Liver (tissue), 3 donors: ENCODE measurements around the gene RASD2.

Experiments
- EGR1 ChIP-seq, 2 donors: IDR thresholded peaks; 2 replicates each; pipeline ENCODE4 v1.6.1; 2016 to 2018; ENCODE audit warnings: antibody characterized with exemption in 2 of 2, low read depth in 2 of 2
- FOXA1 ChIP-seq: IDR thresholded peaks from 2 replicates; pipeline ENCODE4 v1.6.1; 2016; ENCODE audit warnings: antibody characterized with exemption
- GABPA ChIP-seq, 2 donors: IDR thresholded peaks in 1 of 2; conservative IDR thresholded peaks in 1 of 2; 2 replicates each; pipeline ENCODE4 v1.6.1; 2016; ENCODE audit warnings: antibody characterized with exemption in 2 of 2, mild to moderate bottlenecking in 1 of 2, moderate library complexity in 1 of 2
- RAD21 ChIP-seq, 2 donors: IDR thresholded peaks; 2 replicates each; pipeline ENCODE4 v1.6.1; 2016; ENCODE audit warnings: antibody characterized with exemption in 2 of 2, mild to moderate bottlenecking in 2 of 2
- RXRA ChIP-seq, 2 donors: IDR thresholded peaks; 2 replicates each; pipeline ENCODE4 v1.6.1; 2017 to 2018; ENCODE audit warnings: antibody characterized with exemption in 2 of 2, mild to moderate bottlenecking in 1 of 2
- SP1 ChIP-seq: IDR thresholded peaks from 2 replicates; pipeline ENCODE4 v1.6.1; 2018; ENCODE audit warnings: antibody characterized with exemption, mild to moderate bottlenecking
- TAF1 ChIP-seq: conservative IDR thresholded peaks from 2 replicates; pipeline ENCODE4 v1.6.1; 2016; ENCODE audit warnings: antibody characterized with exemption, mild to moderate bottlenecking
- YY1 ChIP-seq: IDR thresholded peaks from 2 replicates; pipeline ENCODE4 v1.6.1; 2016; ENCODE audit warnings: antibody characterized with exemption, mild to moderate bottlenecking
- TF ChIP-seq, protein P1 (sequence below): IDR thresholded peaks from 2 replicates; pipeline ENCODE4 v1.6.1; 2016; ENCODE audit warnings: antibody characterized with exemption
- TF ChIP-seq, protein P2 (sequence below): fragments of 150-350 bp; IDR thresholded peaks from 2 replicates; pipeline ENCODE4 v1.5.1; 2017; ENCODE audit warnings: improper control_type of control experiment, low read depth, low read length; ENCODE audit not compliant: missing input control
- TF ChIP-seq, protein P3 (sequence below): IDR thresholded peaks from 2 replicates; pipeline ENCODE4 v1.6.1; 2016; ENCODE audit warnings: antibody characterized with exemption, mild to moderate bottlenecking
- TF ChIP-seq, protein P4 (sequence below): IDR thresholded peaks from 2 replicates; pipeline ENCODE4 v1.6.1; 2016; ENCODE audit warnings: antibody characterized with exemption
- donor health status: healthy.
- donor health status: healthy.

DNA sequence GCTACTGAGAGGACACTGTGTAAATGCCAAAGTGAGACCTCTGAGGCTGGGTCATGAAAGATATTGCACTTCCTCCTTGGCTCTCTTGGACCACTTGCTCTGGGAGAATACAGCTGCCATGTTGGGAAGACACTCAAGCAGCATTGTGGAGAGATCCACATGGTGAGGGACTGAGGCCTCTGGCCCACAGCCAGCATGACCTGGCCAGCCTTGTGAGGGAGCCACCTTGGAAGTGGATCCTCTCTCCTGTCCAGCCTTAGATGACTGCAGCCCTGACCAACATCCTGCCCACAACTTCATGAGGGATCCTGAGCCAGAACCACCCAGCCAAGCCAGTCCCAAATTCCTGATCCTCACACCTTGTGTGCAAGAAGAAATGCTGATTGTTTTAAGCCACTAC lies 46.1 kb downstream of the RASD2 start:
- TF ChIP-seq SP1 (no peak), TAF1 (no peak), EGR1 (IDR thresholded peaks at IDR 0.05; ENCODE audit: low read depth in 2 of 2) (no peak), GABPA (IDR thresholded peaks at IDR 0.05 in 1 of 2, conservative IDR thresholded peaks at IDR 0.05 in 1 of 2) (no peak), RAD21 (IDR thresholded peaks at IDR 0.05) (no peak), FOXA1 (no peak), YY1 (no peak), RXRA (IDR thresholded peaks at IDR 0.05) (no peak)
- TF ChIP-seq, protein P1, sequence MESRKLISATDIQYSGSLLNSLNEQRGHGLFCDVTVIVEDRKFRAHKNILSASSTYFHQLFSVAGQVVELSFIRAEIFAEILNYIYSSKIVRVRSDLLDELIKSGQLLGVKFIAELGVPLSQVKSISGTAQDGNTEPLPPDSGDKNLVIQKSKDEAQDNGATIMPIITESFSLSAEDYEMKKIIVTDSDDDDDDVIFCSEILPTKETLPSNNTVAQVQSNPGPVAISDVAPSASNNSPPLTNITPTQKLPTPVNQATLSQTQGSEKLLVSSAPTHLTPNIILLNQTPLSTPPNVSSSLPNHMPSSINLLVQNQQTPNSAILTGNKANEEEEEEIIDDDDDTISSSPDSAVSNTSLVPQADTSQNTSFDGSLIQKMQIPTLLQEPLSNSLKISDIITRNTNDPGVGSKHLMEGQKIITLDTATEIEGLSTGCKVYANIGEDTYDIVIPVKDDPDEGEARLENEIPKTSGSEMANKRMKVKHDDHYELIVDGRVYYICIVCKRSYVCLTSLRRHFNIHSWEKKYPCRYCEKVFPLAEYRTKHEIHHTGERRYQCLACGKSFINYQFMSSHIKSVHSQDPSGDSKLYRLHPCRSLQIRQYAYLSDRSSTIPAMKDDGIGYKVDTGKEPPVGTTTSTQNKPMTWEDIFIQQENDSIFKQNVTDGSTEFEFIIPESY, result no peak
- TF ChIP-seq, protein P2, sequence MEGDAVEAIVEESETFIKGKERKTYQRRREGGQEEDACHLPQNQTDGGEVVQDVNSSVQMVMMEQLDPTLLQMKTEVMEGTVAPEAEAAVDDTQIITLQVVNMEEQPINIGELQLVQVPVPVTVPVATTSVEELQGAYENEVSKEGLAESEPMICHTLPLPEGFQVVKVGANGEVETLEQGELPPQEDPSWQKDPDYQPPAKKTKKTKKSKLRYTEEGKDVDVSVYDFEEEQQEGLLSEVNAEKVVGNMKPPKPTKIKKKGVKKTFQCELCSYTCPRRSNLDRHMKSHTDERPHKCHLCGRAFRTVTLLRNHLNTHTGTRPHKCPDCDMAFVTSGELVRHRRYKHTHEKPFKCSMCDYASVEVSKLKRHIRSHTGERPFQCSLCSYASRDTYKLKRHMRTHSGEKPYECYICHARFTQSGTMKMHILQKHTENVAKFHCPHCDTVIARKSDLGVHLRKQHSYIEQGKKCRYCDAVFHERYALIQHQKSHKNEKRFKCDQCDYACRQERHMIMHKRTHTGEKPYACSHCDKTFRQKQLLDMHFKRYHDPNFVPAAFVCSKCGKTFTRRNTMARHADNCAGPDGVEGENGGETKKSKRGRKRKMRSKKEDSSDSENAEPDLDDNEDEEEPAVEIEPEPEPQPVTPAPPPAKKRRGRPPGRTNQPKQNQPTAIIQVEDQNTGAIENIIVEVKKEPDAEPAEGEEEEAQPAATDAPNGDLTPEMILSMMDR, result no peak
- TF ChIP-seq, protein P3, sequence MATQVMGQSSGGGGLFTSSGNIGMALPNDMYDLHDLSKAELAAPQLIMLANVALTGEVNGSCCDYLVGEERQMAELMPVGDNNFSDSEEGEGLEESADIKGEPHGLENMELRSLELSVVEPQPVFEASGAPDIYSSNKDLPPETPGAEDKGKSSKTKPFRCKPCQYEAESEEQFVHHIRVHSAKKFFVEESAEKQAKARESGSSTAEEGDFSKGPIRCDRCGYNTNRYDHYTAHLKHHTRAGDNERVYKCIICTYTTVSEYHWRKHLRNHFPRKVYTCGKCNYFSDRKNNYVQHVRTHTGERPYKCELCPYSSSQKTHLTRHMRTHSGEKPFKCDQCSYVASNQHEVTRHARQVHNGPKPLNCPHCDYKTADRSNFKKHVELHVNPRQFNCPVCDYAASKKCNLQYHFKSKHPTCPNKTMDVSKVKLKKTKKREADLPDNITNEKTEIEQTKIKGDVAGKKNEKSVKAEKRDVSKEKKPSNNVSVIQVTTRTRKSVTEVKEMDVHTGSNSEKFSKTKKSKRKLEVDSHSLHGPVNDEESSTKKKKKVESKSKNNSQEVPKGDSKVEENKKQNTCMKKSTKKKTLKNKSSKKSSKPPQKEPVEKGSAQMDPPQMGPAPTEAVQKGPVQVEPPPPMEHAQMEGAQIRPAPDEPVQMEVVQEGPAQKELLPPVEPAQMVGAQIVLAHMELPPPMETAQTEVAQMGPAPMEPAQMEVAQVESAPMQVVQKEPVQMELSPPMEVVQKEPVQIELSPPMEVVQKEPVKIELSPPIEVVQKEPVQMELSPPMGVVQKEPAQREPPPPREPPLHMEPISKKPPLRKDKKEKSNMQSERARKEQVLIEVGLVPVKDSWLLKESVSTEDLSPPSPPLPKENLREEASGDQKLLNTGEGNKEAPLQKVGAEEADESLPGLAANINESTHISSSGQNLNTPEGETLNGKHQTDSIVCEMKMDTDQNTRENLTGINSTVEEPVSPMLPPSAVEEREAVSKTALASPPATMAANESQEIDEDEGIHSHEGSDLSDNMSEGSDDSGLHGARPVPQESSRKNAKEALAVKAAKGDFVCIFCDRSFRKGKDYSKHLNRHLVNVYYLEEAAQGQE, result no peak
- TF ChIP-seq, protein P4, sequence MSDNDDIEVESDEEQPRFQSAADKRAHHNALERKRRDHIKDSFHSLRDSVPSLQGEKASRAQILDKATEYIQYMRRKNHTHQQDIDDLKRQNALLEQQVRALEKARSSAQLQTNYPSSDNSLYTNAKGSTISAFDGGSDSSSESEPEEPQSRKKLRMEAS, result no peak
